Endothelial cell of umbilical vein (primary cell): ENCODE results near the gene HPGDS. TPM values are rescaled to one million over a fixed set of nuclear protein-coding genes. Genes with fewer than 3 reads are reported as not detected.

Experiments used
- BruUV-seq: library from RNA; stranded (reverse); fragments of 400-500 nt; replicated peaks from 2 replicates; lab custom pipeline; 2021; lab: Mats Ljungman, UMichigan
- CTCF ChIA-PET: fragments of 300-600, 350-600 bp; sonication (Branson Sonifier 250); formaldehyde crosslinking; loops from one replicate; lab custom pipeline; 2021; ENCODE audit warnings: antibody characterized with exemption, inconsistent platforms; lab: Charles Lee
- POLR2A ChIA-PET: fragments of 300-600, 350-600 bp; sonication (Branson Sonifier 250); formaldehyde crosslinking; loops from one replicate; lab custom pipeline; 2021; ENCODE audit warnings: antibody characterized with exemption, inconsistent platforms; lab: Charles Lee
- DNase-seq: peaks from one replicate; pipeline ENCODE4 v3.0.0-alpha.2; 2011; ENCODE audit warnings: low read depth, low spot score
- FAIRE-seq: peaks from 2 replicates; lab custom pipeline; 2011; peaks lifted over from hg19 to GRCh38; lab: Jason Lieb, UNC
- H2AFZ ChIP-seq: 2 replicates; pipeline ENCODE4 v1.6.0; 2012; ENCODE audit warnings: low read depth, low read length, control low read depth, inconsistent platforms
- H3K27ac ChIP-seq: 2 replicates; pipeline ENCODE4 v1.5.1; 2011; ENCODE audit warnings: low read depth, mild to moderate bottlenecking, control low read depth, low read length, moderate library complexity; ENCODE audit not compliant: insufficient read depth
- H3K27me3 ChIP-seq, 2 experiments: 2 replicates each; pipeline versions ENCODE4 v1.6.0 to v1.6.1; 2011; ENCODE audit warnings: low read length in 2 of 2, mixed read lengths in 1 of 2; ENCODE audit not compliant: control insufficient read depth in 2 of 2, insufficient read depth in 2 of 2
- H3K36me3 ChIP-seq, 2 experiments: 2 replicates in 1 of 2; 3 replicates in 1 of 2; pipeline ENCODE4 v1.5.1; 2011; ENCODE audit warnings: low read length in 2 of 2, mild to moderate bottlenecking in 1 of 2, moderate library complexity in 1 of 2; ENCODE audit not compliant: control insufficient read depth in 2 of 2, insufficient read depth in 2 of 2; ENCODE audit errors: extremely low read depth in 1 of 2
- H3K4me1 ChIP-seq: 3 replicates; pipeline ENCODE4 v1.5.1; 2011; ENCODE audit warnings: mild to moderate bottlenecking, low read length; ENCODE audit not compliant: control insufficient read depth, insufficient read depth; ENCODE audit errors: extremely low read depth
- H3K4me2 ChIP-seq: 2 replicates; pipeline ENCODE4 v1.6.1; 2011; ENCODE audit warnings: low read length, control low read depth, mixed read lengths; ENCODE audit not compliant: insufficient read depth
- H3K4me3 ChIP-seq, 3 experiments: fragments of 200-600 bp in 1 of 3; sonication (generic), shearing (Covaris generic) in 1 of 3; replicated peaks in 1 of 3; 2 replicates each; pipeline ENCODE4 v1.5.1; 2011 to 2016; ENCODE audit warnings: control low read depth in 3 of 3, low read length in 3 of 3, mild to moderate bottlenecking in 2 of 3, inconsistent platforms in 1 of 3, low read depth in 1 of 3, moderate library complexity in 1 of 3; ENCODE audit not compliant: insufficient read depth in 1 of 3
- H3K79me2 ChIP-seq: 2 replicates; pipeline ENCODE4 v1.6.0; 2012; ENCODE audit warnings: low read length, inconsistent platforms; ENCODE audit not compliant: control insufficient read depth, insufficient read depth
- H3K9ac ChIP-seq: replicated peaks from 2 replicates; pipeline ENCODE3; 2011; ENCODE audit warnings: low read length, control low read depth; ENCODE audit not compliant: insufficient read depth; ENCODE audit errors: extremely low read depth
- H3K9me1 ChIP-seq: replicated peaks from 3 replicates; pipeline ENCODE4 v1.6.0; 2011; ENCODE audit warnings: mild to moderate bottlenecking, low read length; ENCODE audit not compliant: control insufficient read depth, insufficient read depth; ENCODE audit errors: extremely low read depth
- H3K9me3 ChIP-seq: replicated peaks from 2 replicates; pipeline ENCODE4 v1.5.1; 2012; ENCODE audit warnings: low read length, inconsistent platforms; ENCODE audit not compliant: control insufficient read depth, insufficient read depth
- H4K20me1 ChIP-seq: replicated peaks from 2 replicates; pipeline ENCODE3; 2011; ENCODE audit warnings: mild to moderate bottlenecking, low read length; ENCODE audit not compliant: control insufficient read depth, insufficient read depth; ENCODE audit errors: extremely low read depth
- EZH2 ChIP-seq: IDR thresholded peaks from 2 replicates; pipeline ENCODE4 v1.6.1; 2012; ENCODE audit warnings: borderline replicate concordance, low read depth, mild to moderate bottlenecking, moderate library complexity, low read length, inconsistent platforms; ENCODE audit not compliant: severe bottlenecking
- FOS ChIP-seq: IDR thresholded peaks from 2 replicates; pipeline ENCODE4 v1.6.1; 2011; ENCODE audit warnings: mild to moderate bottlenecking, low read length, moderate library complexity, borderline replicate concordance; ENCODE audit not compliant: insufficient read depth
- GATA2 ChIP-seq: IDR thresholded peaks from 2 replicates; pipeline ENCODE4 v1.7.0; 2011; ENCODE audit warnings: low read depth, mild to moderate bottlenecking, moderate library complexity, mixed read lengths, low read length; ENCODE audit not compliant: insufficient read length, insufficient read depth
- JUN ChIP-seq: IDR thresholded peaks from 2 replicates; pipeline ENCODE4 v1.6.1; 2011; ENCODE audit warnings: borderline replicate concordance, low read depth; ENCODE audit not compliant: insufficient read length, insufficient read depth
- MYC ChIP-seq: IDR thresholded peaks from one replicate; pipeline ENCODE4 v1.6.1; 2011; ENCODE audit warnings: mild to moderate bottlenecking, low read depth, low read length
- POLR2A ChIP-seq: IDR thresholded peaks from 2 replicates; pipeline ENCODE4 v1.6.1; 2012; ENCODE audit warnings: low read depth, mild to moderate bottlenecking, control low read depth, low read length
- POLR2AphosphoS5 ChIP-seq: IDR thresholded peaks from 2 replicates; pipeline ENCODE4 v1.6.1; 2012; ENCODE audit warnings: low read depth, mild to moderate bottlenecking, control low read depth, low read length, moderate library complexity; ENCODE audit not compliant: insufficient read depth
- dilution Hi-C: fragments of 300-500 bp; cut with MboI; formaldehyde crosslinking; loops from one replicate; pipeline ENCODE4 v1.15.0; 2019; ENCODE audit warnings: low sequenced_read_pairs; ENCODE audit not compliant: extremely low pct_ligation_motif_present
- intact Hi-C: fragments of 100-400 bp; cut with micrococcal nuclease; formaldehyde crosslinking; loops from one replicate; pipeline ENCODE4 v1.10.0; 2022
- polyA plus RNA-seq, 4 experiments: library from polyadenylated mRNA; depleted of rRNA in 3 of 4; stranded (reverse) in 3 of 4; unstranded in 1 of 4; fragments of >200 nt; gene quantifications; 2 replicates each; pipeline versions ENCODE4 v1.2.1 to v1.2.3, GENCODE V29; 2011 to 2012; ENCODE audit warnings: missing spikeins in 1 of 4
- total RNA-seq: library from RNA; stranded (reverse); gene quantifications from 2 replicates; pipeline ENCODE4 v1.2.3, GENCODE V29; 2021
- TF ChIP-seq, protein P1 (sequence below): IDR thresholded peaks from 2 replicates; pipeline ENCODE4 v1.6.1; 2011; ENCODE audit not compliant: insufficient read depth, insufficient read length
- TF ChIP-seq, protein P2 (sequence below), 2 donors: IDR thresholded peaks; 1 replicate in 1 of 2; 2 replicates in 1 of 2; pipeline ENCODE4 v1.5.1; 2011; ENCODE audit warnings: low read length in 2 of 2, mild to moderate bottlenecking in 2 of 2, moderate library complexity in 2 of 2, control low read depth in 1 of 2, inconsistent platforms in 1 of 2, low read depth in 1 of 2; ENCODE audit not compliant: insufficient read depth in 1 of 2; ENCODE audit errors: extremely low read depth in 1 of 2

The HPGDS gene
- total and polyA plus RNA-seq, 2 donors (not counting 3 experiments of a cell fraction or from before 2014, with no cell fraction given) = not detected

DNA sequence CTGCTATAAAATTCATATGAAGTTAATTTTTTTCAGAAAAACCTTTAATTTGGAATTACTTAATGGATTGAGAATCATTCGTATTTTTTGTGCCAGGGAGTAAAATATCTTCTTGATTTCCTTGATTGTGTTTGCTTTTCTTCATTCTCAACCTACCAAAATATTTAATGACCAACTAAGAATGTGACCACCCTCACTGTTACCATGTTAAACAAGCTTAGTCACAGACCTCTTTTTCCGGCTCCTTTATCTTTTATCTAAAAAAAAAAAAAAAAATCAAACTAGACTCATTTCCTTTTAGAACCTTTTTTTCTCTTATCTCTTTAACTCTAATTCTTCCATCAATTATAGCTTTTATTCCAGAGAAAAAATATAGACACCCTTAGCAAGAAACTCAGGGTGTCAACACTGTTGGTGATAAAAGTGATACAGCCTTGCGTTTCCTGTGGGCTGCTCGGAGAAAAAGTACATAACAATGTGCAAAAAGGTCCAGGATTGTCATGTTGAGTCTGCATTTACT lies 20.6 kb upstream of the HPGDS start:
- ChIA-PET POLR2A (interaction anchor here (0.6 kb wide), 1 partner anchor 554 kb away, joined by 5 read pairs; no protein-coding TSS in a partner anchor), CTCF (interaction anchor here (0.5 to 1.0 kb wide), 3 partner anchors 29 to 100 kb away, joined by 3 to 4 read pairs (median 3); no protein-coding TSS in a partner anchor)
- no peaks in the 10 kb centered on the region for H3K9me3 ChIP-seq
- H2AFZ ChIP-seq = no peak overlapping the region
- H4K20me1 ChIP-seq = no peaks in the 10 kb centered on the region
- no peaks in the 10 kb centered on the region for H3K79me2 ChIP-seq
- H3K4me3 ChIP-seq = no peak overlapping the region
- BruUV-seq = no TSS peak
- DNase-seq (peak; percentile 54), FAIRE-seq (peak; percentile 80)
- H3K36me3 ChIP-seq = no peaks in the 10 kb centered on the region
- H3K9me1 ChIP-seq = no peaks in the 10 kb centered on the region
- dilution Hi-C loops (no loop called here), intact Hi-C loops (no loop called here)
- H3K27ac ChIP-seq = peak overlapping the region; percentile 89
- no peaks in the 10 kb centered on the region for H3K27me3 ChIP-seq
- H3K4me1 ChIP-seq = peaks cover 37% of the 10 kb centered on the region
- H3K9ac ChIP-seq = peak overlapping the region; percentile 54
- peak overlapping the region; percentile 65 for H3K4me2 ChIP-seq
- TF ChIP-seq JUN (peak; percentile 34), GATA2 (peak; percentile 84), MYC (no peak), FOS (peak; percentile 52), EZH2 (no peak), POLR2AphosphoS5 (peak; percentile 22)

DNA sequence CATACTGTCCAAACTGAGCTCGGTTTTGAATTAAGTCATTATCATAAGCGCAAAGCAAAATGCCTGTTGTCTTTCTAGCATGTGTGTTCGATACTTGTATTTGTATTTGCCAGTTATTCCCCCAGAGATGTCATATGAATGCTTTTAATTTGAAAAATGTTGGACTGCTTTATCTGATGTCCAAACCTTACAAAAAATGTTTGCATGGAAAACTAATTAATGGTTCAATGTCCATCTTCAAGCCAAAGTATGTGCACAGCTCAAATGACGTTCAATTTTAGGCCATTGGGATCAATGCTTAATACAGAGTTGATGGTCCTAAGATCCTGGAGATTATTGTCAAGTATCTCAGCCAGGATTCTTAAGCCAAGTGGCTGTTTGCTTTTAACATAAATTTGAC lies 17.2 kb upstream of the HPGDS start:
- FAIRE-seq (no peak), DNase-seq (no peak)
- ChIA-PET CTCF (no interaction called here), POLR2A (no interaction called here)
- dilution Hi-C loops = no loop called here
- Histone ChIP-seq H3K9me1 (no peaks in the 10 kb centered on the region), H3K27ac (no peak overlapping the region), H3K27me3 (no peaks in the 10 kb centered on the region), H3K9me3 (no peaks in the 10 kb centered on the region), H3K36me3 (no peaks in the 10 kb centered on the region), H3K9ac (no peak overlapping the region), H4K20me1 (no peaks in the 10 kb centered on the region), H3K4me3 (no peak overlapping the region), H2AFZ (no peak overlapping the region), H3K4me1 (peaks cover 26% of the 10 kb centered on the region), H3K79me2 (no peaks in the 10 kb centered on the region), H3K4me2 (no peak overlapping the region)
- no TSS peak for BruUV-seq
- TF ChIP-seq FOS = no peak
- TF ChIP-seq JUN = no peak
- TF ChIP-seq, protein P1, sequence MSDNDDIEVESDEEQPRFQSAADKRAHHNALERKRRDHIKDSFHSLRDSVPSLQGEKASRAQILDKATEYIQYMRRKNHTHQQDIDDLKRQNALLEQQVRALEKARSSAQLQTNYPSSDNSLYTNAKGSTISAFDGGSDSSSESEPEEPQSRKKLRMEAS = no peak
- TF ChIP-seq GATA2 = no peak
- TF ChIP-seq EZH2 = no peak
- TF ChIP-seq, protein P2, sequence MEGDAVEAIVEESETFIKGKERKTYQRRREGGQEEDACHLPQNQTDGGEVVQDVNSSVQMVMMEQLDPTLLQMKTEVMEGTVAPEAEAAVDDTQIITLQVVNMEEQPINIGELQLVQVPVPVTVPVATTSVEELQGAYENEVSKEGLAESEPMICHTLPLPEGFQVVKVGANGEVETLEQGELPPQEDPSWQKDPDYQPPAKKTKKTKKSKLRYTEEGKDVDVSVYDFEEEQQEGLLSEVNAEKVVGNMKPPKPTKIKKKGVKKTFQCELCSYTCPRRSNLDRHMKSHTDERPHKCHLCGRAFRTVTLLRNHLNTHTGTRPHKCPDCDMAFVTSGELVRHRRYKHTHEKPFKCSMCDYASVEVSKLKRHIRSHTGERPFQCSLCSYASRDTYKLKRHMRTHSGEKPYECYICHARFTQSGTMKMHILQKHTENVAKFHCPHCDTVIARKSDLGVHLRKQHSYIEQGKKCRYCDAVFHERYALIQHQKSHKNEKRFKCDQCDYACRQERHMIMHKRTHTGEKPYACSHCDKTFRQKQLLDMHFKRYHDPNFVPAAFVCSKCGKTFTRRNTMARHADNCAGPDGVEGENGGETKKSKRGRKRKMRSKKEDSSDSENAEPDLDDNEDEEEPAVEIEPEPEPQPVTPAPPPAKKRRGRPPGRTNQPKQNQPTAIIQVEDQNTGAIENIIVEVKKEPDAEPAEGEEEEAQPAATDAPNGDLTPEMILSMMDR (IDR thresholded peaks at IDR 0.05; ENCODE audit: extremely low read depth in 1 of 2, insufficient read depth in 1 of 2, low read depth in 1 of 2, low read length in 2 of 2) = no peak
- no peak for TF ChIP-seq POLR2AphosphoS5
- TF ChIP-seq MYC = no peak
- TF ChIP-seq POLR2A = no peak
- intact Hi-C loops = no loop called here
